GM15510 (cell line): Measurements from ENCODE around the gene EPYC.

Source experiments
- POLR2A ChIP-seq: IDR thresholded peaks from 3 replicates; pipeline ENCODE4 v1.6.1; 2011; ENCODE audit warnings: borderline replicate concordance; ENCODE audit not compliant: insufficient read length; ENCODE audit errors: extremely low read depth

EPYC gene

GRCh38 chr12:91004872-91005271 is at the start of gene EPYC:
TSS of gene EPYC (minus strand) at chr12:91004972. CDS start at chr12:91002565, 2,407 bp downstream.
- no peak for TF ChIP-seq POLR2A

DNA sequence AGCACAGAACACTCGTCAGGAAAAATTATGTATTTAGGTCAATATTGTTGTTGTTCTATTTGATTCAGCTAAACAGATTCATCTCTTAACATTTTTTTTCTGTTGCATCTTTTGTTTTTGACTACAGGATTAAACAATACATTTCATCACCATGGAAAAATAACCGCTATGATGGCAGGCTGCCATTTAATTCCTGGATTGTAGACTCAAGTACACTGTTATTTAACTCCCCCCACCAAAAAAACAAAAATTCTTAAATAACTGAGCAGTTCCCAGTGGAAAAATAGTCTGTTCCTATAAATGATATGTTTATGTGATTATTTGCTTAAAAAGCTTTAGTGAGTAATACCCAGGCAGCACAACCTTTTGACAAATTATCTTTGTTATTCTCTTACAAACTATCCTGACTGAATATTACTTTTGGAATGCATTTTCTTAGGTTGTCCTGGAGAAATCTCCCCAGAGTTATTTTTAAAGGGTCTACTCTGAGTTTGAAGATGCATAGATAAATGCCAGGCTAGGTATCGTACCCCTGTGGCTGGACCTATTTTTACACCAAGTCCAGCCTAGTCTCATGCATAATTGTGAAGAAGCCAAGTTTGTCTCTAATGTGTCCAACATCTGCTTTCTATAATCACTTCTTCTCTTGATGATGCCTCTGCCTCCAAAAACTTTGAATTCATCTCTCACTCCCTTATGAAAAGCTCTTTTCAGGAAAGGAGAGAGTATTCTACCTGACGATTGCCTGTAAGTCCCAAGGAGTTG is 49.4 kb upstream of the EPYC start:
- no peak for TF ChIP-seq POLR2A

DNA sequence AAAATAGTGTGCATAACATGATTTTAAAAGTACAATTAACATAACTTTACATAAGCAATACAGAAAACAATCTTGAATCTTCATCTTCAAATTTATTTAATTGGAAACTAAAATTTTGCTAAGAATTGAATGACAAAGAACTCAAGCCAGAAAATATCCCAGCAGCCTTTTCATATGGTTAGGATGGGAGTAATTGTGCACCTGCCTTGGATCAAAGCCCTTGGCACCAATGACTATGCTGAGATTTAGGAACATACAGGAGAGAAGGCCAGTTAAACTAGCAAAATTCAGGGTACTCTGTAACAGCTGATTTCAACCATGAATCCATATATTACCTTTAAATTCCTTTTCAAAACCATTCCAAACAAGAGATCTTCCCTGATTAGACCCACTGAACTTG is 47.3 kb upstream of the EPYC start:
- TF ChIP-seq POLR2A = no peak

GRCh38 chr12:91044586-91044985 is 39.8 kb upstream of the EPYC start:
- no peak for TF ChIP-seq POLR2A

DNA sequence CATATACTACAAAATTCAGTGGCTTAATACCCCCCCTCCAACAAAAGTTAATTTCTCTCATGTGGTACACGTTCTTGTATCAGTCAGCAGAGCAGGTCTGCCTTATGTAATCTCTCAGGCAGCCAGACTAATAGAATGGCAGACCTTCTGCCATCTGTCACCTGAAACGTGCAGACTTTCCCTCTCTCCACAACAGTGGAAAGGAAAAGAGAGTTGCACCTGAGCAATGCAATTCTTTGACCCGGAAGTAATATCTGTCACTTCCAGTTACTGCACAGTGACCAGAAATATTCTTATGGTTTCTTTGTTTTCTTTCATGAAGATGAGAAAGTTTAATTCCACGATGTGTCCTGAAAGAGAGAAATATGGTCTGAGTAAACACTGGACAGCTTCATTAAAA is 38.6 kb upstream of the EPYC start:
- no peak for TF ChIP-seq POLR2A

GRCh38 chr12:91040096-91040755 is 35.5 kb upstream of the EPYC start:
- no peak for TF ChIP-seq POLR2A

DNA sequence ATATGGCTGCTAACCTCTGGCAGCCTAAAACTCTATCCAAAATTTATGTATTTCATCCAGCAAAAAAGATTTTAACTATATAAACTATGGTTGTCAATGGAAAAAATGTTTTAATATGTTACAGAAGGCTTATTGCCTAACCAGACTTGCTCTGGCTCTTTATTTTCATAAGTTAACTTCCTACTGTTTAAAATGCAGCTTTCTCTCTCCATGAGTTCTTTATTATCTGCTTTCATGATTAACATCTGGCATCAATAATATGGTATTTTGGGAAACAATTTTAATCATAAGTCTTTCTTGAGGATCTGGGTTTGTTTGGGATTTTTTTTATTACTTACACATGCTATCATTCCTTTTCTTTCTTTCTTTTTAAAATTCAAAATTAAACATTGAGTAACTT is 32.5 kb upstream of the EPYC start:
- TF ChIP-seq POLR2A = no peak

- TF ChIP-seq POLR2A = no peak
These were observed 28.5 kb upstream of the EPYC start for GRCh38 chr12:91033251-91033650.

- no peak for TF ChIP-seq POLR2A
These were observed 18.7 kb upstream of the EPYC start for GRCh38 chr12:91023326-91024004.

- TF ChIP-seq POLR2A = no peak
These were observed 16.3 kb upstream of the EPYC start for GRCh38 chr12:91021076-91021475.

GRCh38 chr12:91019455-91019854 is 14.7 kb upstream of the EPYC start:
- no peak for TF ChIP-seq POLR2A

DNA sequence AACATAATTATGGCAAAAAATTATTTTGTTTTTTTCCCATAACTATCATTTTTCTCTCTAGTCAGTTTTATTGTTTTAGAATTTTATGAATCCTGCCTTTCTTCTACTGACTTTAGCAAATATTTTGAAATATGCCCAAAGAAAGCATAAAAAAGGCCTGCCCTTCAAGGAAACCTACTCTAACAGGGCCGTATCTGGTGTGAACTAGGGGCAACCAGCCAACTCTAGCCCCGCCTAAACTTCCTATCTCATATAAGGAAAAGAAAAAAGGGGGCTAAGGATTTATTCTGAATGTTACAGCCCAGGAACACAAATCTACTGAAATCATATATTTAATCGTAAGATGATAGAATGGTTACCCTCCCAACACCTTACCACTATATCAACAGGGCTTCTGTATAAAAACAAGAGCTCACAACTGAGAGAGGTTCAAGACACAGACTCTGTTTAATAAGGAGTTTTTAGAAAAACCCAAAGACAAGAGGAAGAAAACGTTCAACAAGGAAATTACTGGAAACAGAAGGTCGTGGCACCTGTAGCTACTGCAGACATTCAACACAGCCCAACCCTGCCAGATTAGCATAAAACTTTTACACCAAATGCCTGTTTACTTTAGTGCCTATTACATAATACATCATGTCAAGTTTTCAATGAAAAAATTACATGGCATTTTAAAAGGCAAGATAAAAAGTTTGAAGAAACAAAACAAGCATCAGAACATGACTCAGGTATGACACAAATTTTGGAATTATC is 12.9 kb upstream of the EPYC start:
- no peak for TF ChIP-seq POLR2A

- no peak for TF ChIP-seq POLR2A
These were observed 12.3 kb upstream of the EPYC start for GRCh38 chr12:91017043-91017442.

GRCh38 chr12:91009319-91009950 is 4.7 kb upstream of the EPYC start:
- TF ChIP-seq POLR2A = no peak

DNA sequence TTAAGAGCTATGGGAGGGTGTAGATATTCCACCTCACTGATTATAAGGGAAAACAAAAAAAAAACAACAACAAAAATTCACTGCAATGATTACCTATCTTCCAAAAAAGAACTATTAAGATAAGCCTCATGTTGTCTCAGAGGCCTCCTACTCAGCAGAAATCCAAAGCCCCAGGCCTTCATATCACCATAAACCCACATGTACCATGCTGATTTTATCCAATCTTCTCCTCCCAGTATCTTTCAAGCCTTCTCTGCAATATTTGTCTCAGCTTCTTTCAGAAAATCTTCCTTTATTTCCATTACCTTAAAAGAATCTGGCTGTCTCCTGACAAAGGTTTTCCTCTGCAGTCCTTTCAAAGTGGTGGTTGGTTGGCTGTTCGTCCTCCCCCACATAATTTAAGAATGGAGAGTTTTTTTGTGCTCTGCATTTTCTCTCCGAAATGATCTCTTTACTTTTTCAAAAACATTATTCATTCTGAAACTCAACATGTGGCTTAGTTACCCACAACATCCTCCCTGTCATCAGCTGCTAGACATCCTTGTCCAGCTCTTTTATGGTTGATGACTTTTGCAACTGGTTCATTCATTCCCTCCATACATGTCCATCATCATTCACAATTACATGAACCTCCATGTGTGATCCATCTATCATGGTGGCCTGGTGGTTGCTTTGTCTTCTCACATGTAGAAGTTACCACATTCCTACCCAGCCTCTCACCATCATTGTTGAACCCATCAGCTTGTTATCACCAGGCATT is 2.9 kb upstream of the EPYC start:
- no peak for TF ChIP-seq POLR2A

DNA sequence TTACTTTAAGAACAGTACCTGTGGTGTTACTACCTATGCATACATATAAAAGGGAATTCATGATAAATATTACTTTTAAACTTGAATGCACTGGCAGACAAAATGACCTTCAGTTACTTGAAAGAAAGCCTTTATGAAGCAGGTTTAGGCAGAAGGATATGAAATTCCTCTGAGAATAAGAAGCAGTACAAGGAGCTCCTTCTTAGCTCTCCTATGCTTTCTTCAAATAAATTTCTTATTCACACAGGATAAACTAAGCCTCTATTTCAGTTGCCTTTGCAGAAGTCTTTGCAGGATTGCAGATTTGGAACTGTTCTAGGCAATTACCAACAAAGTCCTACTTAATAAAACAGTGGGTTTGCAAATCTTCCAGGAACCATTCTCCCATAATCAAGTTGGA is 1.0 kb downstream of the EPYC start:
- no peak for TF ChIP-seq POLR2A
